HG03045 (cell line): ENCODE measurements around the gene PSMA5.
"Not testable (repeated sequence)": the region's sequence is repeated elsewhere in the genome, so short reads cannot be mapped to it uniquely, and the experiment has no call there.

Experiments used
- ATAC-seq: cut with Tn5 transposase; IDR thresholded peaks from one replicate; pipeline ENCODE4 v1.9.1; 2021; ENCODE audit warnings: mild to moderate bottlenecking, moderate library complexity; ENCODE audit not compliant: unreplicated experiment

Gene PSMA5

DNA sequence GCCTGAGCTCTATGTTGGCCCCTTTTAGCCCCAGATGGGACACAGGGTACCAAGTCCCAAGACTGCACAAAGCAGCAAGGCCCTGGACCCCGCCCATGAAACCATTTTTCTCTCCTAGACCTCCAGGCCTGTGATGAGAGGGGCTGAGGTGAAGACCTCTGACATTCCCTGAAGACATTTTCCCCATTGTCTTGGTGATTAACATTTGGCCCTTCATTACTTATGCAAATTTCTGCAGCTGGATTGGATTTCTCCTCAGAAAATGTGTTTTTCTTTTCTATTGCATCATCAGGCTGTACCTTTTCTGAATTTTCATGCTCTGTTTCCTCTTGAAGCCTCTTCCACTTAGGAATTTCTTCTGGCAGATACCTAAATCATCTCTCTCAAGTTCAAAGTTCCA is 8.2 kb upstream of the PSMA5 start:
- no peak for ATAC-seq

DNA sequence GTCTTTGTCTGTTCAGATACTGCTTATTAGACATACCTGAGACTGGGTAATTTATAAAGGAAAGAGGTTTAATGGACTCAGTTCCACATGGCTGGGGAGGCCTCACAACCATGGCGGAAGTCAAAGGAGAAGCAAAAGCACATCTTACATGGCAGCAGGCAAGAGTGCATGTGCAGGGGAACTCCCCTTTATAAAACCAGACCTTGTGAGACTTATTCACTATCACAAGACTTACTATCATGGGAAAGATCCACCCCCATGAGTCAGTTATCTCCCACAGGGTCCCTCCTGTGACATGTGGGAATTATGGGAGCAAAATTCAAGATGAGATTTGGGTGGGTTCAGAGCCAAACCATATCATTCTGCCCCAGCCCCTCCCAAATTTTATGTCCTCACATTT is 7.1 kb upstream of the PSMA5 start:
- ATAC-seq = no peak

DNA sequence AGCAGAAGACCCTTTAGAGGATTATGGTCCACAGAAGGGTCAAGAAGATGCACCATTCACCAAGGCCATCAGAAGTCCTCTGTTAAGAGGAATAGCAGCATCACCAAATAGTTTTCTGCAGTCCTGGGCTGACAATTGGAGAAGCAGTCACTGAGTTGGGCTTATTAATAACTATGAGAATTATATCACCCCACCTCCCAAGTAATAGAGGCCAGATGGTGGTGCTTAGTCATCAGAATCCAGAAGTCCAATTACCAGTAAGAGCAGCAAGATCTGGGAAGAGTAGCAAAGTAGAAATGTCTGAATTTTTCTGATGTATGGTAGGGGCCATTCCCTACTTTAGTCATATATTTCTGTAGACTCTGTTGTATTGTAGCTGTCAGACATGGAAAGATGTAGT is 6.1 kb upstream of the PSMA5 start:
- no peak for ATAC-seq

DNA sequence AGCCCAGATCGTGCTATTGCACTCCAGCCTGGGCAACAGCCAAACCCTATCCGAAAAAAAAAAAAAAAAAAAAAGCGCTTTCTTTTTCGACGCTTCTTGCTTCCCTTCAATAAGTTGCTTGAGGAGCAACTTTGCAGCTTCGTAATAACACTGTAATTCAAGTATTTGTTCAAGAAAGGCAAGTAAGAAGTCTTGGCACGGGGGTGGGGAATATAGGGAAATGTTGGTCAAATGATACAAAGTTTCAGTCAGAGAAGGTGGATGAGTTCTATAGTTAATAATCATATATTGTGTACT is 871 bp upstream of the PSMA5 start:
- ATAC-seq = no peak

DNA sequence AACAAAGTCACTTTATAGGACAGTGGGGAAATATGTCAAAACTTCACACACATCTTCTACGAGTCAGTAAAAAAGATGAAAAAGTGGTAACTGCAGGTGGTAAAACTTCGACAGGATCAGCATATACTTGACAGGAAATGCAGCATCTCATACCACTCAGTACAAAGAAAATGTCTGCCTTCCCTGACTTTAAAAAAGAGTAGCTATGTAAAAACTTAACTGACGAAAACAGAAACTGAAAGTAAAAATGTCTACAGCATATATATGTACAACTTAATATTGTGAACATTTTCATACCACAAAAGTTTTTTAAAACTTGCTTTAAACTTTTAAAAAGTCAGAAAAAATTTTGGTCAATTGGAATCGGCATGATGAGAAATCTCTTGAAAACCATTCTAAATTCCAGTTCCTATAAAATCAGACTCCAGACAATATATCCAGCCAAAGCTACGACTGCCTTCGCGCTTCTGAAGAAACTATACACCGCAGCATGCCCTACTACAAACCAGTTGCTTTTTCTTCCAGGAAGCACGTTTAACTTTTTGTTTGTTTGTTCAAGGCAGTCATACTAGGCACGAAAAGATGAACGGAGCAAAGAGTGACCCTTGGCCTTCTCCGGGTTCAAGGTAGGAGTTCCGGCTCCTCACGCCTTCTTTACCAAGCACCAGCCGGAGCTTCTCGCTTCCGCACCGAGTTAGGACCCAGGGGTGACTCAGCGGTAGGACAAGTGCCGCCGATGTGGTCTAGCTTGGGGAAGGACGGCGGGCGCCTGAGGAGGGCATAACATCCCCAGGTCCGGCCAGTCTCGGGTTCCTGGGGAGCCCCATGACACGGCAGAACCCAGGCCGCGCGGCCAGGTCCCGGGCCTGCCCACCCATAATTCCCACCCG is 612 bp downstream of the PSMA5 start:
- peak; percentile 23 for ATAC-seq

DNA sequence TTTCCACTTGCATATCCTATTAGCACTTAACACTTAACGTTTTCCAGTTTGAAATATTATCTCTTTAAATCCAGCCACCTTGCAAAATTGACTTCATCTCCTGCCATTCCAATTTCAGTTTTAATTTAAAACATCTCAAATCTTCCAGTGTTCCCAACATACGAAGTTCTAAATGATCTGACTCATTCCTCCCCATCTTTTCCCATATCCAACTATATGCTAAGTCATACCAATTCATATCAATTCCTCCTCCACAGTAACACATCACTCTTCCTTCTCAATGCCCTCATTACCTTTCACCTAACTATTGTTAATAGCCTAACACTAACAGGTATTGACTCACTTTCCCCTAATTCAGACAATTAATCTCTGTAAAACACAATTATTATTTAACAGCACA is 2.8 kb downstream of the PSMA5 start:
- ATAC-seq = no peak

DNA sequence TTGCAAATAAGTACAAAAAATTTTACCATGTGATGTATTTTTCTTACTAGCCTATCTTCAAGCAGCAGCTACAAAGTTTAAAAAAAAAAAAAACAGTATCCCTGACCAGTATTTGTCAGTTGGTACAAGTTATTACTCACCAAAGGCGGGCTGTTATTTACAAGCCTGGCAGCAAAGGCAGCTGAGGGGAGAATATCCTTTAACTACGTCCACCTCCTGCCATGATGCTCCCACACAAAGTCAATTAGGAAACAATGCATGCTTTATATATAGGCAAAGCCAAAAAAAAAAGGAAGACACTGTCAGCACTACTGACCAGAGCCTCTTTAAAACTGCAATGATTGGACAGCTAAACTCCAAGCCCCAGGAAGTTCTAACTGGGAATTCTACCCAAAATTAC is 13.7 kb downstream of the PSMA5 start:
- ATAC-seq = no peak

DNA sequence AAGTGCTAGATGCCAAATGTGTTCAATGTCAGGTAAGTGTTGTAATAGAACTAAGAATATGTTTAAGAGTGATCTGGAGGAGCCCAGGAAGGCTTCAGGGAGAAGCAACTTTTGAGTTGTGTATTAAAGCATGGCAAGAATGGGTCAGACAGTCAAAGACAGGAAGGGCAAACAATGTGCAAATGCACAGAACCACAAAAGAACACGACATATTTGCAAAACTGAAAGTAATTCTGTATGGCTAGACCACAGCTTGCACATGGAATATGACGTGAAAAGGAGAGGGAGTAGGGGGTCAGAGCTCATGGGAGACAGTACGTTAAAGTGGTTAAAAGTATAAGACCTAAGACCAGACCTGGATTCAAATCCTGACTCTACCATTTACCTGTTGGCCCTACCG is 21.4 kb downstream of the PSMA5 start:
- no peak for ATAC-seq

DNA sequence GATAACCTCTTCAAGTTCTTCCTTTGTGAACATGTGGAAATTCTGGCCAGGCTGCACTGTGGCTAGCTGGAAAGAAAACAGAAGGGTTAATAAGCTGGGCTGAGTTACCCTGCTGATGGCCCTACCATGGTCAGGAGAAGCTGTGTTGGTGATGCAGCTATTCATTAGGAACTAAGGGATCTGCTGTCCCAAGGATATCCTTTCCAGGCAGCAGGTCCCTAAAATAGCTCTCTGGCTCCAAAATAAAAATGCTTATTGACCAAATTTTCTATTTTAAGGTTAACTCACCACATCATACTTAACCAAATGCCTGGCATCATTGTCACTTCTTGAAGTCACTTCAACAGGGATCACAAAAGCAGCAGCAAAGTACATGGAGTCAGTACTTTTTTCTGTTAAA is 24.2 kb downstream of the PSMA5 start:
- ATAC-seq = no peak

DNA sequence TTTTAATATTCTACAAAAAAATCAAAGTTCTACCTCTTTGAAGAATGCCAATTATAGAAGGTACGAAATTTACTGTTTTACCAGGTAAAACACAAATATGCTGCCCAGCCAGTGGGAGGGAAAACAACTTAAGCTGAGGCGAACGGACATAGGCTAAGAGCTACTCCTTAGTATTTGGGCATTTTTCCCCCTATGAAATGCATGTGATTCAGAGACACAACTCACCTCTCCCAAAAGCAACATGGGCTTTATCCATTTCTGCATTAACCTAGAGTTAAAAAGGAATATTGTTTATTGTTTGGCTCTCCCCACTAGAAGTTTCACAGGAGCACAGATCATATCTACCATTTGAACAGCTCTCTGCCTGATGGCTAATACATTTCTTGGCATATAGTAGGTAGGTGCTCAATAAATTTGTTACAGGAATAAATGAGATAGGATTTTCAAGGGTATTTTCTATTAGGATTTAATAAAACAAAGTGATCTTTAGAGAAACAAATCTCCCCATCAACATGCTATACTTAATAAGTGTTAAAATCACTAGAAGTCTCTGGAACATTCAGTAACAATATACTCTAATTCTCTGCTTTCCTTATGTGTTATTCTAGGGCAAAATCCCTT is 26.1 kb downstream of the PSMA5 start:
- no peak for ATAC-seq

DNA sequence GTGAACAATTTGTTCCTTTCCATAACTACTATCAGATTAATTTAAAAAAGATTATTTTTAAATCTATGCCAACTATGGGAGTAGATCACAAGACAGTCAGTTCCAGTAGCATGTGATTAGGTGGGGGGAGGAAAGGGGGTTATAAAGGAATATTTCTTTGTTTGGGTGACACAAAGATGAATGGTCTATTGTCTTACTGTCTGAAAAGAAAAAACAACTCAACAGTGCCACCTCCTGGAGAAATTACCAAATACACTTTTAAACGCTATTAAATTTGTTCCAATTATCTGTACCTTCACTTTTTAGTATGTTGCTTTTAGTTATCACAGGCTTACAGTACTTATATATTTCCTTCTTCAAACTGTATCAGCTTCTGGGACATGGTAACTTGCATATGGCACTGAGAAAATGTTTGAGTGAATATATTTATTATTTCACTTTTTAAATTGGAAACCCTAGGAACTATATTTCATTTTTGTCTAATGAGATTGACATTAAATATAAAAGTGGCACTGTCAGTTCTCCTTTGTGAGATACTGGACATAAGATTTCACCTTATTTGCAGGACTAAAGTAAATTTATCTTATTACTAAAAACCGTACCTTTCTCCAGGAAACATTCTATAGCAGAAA is 26.8 kb downstream of the PSMA5 start:
- no peak for ATAC-seq

DNA sequence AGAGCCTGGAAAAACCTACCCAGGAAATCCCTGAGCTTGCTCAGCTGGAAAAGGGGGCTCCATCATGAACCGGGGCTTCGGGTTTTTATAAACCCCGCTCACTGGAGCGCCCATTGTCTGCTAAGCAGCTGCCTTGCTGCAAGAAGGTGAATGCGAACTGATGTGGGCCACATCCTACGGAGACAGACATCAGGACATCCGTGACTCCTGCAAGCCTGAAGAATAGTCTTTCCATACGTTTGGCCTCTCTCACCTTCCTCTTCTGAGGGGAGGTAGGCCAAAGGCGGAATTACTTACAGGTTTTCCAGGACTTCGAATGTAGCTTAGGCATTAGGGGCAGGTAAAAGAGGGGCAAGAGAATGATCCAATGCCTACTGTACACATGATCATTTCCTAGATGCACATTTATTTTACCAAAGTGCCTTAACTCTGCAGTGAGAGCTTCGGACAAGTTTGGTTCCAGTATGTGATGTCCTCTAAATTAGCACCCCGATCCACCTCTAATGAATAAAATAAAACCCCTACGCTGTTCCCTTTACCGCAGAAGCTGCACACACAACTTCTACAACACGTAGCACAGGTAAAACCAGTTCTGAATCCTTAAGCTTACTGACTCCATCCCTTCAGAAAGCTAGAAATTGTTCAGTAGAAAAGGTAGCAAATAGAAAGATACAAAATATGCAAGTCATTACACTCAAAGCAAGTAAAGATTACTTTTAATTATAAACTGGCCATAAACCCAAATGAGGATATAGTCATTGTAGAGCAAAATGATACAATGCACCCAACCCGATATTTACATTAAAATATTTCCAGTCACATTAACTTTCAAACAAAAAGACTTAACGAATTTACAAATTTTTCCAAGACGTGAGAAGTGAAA is 27.7 kb downstream of the PSMA5 start:
- ATAC-seq = no peak

DNA sequence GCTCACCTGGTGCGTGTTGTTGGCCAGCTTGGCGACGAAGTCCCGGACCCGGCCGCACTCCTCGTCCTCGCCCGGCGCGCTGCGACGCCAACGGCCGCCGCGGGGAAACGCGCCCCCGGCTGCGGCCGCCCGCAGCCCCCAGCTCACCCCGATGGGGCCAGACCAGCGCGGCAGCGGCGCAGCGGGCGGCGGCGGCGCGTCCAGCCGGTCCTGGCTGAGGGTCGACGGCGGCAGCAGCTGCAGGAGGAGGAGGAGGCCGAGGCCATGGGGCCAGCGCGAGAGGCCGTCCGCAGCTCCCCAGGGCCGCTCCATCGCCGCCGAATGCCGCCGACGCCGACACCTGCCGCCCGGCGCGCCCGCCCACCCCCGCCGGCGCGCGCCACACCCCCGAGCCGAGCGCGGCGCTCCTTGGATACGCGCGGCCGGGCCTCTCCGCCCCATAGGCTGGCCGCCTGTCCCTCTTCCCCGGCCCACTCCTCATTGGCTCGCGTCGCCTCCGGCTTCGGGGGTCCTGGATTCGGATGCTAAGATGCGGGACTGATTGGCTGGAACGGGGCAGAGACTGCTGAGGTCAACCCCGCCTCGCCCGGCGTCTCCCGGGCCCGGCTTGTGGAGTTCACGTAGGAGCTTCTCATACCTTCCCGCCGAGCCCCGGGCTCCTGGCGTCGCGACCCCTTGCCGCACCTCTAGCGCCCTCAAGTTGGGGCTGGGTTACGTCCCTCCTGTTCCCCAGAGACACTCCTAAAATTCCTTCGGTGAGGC is 28.5 kb downstream of the PSMA5 start, which contains the start of gene SORT1:
Gene SORT1 (minus strand): TSS at position 338 of the 762 bp plus-strand sequence. CDS start 26 bp downstream, at position 312.
- peak; percentile 80 for ATAC-seq

DNA sequence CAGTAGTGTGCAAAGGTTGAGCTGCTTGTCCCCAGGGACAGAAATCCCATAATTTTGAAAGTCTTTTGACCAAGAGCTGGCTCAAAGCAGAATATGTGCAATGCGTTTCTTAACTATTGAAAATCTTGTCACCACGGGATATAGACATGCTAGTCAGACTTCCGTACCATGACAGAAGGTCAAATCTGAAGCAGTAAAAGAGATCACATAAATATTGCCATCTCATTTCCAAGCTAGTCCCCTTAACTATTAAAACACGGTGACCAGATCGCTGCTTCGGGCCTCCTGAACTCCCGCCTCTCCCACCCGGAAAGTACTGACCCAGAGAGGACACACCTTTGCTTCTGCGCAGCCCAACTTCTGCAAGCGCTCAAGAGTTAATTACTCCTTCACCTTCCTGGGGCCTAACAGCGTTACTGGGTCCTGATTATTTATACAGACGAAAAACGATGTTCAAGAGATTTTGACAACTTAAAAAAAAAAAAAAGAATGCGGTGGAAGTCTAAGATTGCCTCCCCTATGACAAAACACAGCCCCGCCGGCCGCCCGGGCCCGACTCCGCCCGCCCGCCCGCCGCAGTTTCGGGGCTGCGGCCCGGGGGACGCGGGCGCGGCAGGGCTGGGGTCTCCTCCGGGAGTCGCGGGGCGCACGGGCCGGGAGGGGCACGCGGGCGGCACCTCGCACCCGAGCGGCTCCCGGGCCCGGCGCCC is 29.2 kb downstream of the PSMA5 start:
- peak; percentile 24 for ATAC-seq

DNA sequence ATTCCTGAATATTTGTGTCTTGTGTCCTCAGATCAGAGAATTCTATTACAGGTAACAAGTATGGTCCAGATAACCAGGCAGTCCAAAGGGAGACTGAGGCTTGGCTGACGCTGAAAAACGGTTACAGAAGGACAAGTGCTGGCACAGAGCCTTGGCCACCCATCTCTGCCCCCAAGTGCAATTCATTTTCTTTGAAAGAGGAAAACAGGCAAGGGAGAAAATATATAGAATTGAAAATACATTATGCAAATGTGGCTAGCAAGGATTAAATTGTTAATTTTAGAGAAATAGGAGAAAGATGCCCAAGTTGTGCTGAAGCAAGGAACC is 29.8 kb downstream of the PSMA5 start:
- ATAC-seq = no peak

DNA sequence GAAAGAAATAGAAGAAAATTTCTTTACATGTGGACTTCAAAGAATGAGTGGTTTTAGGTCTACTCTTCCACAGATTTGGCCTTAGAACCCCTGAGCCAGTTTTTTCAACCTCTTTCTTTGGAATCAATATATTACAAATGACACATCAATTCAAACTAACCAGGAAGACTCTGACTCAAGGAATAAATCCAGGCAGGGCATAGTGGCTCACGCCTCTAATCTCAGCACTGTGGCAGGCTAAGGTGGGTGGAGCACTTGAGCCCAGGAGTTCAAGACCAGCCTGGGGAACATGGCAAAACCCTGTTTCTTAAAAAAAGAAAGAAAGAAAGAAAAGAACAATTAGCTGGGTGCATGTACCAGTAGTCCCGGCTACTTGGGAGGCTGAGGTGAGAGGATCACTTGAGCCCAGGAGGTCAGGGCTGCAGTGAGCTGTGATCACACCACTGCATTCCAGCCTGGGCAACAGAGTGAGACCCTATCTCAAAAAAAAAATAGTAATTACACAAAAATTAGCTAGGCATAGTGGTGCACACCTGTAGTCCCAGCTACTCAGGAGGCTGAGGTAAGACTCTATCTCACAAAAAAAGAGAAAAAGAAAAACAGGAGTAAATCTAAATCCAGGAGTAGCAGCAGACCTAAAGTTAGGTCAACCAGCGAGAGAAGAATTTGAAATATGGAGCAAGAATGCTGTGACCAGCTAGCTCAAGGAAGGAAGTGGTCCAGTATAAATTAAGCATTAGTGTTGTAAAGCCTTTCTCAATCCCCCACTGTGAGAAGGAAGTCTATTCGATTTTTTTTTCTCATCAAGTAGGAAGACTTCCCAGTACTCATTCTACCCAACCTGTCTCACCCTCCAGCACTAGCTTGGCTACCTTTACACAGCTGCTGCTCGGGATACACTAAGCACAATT is 30.4 kb downstream of the PSMA5 start:
- no peak for ATAC-seq

DNA sequence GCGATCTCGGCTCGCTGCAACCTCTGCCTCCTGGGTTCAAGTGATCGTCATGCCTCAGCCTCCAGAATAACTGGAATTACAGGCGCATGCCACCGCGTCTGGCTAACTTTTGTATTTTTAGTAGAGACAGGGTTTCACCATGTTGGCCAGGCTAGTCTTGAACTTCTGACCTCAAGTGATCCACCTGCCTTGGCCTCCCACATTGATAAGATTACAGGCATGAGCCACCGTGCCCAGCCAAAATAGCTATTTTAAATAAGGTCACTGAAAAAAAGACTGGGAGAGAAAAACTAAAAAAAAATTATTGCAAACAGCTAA is 31.0 kb downstream of the PSMA5 start:
- not testable (repeated sequence) for ATAC-seq

DNA sequence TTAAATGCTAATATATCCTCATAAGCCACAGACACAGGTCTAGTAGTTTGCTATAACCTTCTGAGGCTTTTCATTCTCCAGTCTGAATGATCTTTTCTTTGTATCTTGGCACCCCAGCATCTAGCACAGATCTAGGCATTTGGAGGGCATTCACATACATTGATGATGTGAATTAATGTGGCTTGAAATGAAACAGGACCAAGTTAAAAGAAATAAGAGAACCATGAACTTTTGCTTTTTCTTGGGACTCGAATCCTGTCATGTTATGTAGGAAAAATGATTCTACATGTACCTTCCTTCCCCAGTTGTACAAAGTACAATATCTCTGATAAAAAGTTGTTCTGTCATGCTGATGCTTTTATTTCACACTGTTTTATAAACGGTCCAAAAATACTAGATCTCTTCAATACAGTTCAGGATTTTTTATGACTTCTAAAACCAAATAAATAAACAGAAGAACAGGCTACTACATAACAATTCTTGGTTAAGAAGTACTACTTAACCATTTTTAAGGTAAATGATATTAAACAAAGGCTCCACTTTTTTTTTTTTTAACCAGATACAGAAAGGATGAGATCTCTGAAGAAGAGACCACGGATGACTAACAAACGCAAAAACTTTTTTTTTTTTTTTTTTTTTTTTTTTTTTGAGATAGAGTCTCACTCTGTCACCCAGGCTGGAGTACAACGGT is 31.5 kb downstream of the PSMA5 start:
- ATAC-seq = no peak
